ENCODE measurements around the gene DMRT3.

Gene DMRT3

GRCh38 chr9:970151-970996 is 6.1 kb upstream of the DMRT3 start:
- DNase-seq (ENCODE audit: low spot score) = no peak

DNA sequence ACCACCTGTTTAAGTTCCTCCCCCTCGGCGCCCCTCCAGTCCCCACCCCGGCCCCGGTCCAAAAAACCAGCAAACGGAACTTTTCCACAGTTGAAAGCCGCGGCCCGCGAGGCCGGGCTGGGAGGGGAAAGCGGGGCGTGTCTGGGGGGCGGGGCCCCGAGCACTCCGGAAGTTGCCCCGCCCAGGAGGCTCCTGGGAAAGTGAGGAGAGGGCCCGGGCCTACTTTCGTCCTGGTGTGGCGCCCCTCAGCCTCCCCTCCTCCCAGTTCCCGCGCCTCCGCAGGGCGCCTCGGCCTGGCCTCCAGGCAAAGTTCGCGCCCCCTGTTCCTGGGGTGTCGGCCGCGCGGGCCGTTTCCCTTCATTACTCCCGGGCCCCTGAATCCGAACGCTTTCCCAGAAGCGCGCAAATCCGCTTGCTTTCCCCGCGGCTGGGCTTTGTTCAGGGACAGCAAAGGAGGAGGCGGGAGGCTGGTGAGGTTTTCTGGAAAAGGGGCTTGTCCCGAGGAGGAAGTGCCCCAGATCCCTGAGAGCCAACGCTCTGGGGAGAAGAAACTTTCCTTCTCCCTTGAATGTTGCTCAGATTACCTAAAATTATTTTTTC is 4.5 kb upstream of the DMRT3 start:
- peak; percentile 37 for DNase-seq (ENCODE audit: low spot score)

DNA sequence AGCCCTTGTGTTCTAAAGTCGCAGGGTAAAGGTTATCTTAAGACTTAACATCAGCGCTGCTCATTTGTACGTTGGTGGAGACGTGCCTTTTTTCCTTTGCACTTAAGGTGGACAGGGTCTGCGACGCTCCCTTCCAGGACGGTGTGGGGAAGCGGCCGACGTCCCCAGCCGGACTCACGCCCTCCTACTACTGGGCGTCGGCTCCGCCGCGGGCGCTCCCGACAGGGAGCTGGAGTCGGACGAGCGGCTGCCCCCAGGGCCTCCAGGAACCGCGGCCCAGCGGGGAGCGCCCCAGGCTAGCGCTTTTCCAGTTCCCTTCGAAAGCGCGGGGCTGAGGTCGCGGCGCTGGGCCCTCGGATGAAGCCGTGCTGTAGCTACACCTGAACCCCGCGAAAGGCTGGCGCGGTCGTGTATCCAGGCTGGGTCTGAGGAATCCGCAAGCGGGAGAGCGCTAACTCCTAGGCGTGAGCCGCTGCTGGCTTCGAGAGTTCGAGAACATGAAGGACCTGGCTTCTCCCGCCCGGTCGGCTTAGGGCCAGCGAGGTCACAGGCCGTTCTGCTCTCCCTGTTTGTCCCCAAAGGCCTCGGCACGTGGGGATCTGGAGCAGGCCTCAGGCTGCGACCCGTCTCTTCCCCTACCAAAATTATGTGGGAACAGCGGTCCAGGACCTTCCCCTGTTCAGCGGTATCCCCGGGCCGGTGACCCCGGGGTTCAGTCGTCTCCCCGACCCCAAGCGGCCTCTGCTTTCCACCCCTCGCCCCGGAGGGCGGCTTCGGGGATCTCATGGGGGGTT is 3.8 kb upstream of the DMRT3 start:
- DNase-seq (ENCODE audit: low spot score) = no peak

DNA sequence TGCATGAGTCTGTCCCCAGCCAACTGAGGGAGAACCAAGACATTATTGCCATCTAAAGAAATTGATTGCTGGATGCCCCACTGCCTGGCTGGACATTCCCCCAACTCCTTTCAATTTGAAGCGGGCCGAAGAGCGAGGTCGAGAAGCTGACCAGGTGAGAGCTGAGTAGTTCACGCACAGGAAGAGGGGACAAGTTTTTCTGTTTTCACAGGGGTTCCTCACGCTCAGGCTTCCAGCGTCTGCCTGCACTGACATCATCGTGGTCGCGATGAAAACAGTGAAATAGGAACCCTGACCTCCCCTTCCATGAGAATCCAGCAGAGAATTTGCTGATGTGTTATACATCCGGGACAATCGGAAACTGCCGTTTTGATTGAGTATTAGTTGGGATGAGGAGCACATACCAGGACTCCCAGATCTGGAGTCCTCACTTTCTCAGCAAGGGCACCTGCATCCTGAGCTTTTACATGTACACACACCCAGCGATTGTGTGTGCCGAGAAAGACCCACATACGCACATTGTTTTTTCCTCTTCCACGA is 3.1 kb upstream of the DMRT3 start:
- no peak for DNase-seq (ENCODE audit: low spot score)

GRCh38 chr9:974031-974995 is 2.1 kb upstream of the DMRT3 start:
- DNase-seq (ENCODE audit: low spot score) = no peak

DNA sequence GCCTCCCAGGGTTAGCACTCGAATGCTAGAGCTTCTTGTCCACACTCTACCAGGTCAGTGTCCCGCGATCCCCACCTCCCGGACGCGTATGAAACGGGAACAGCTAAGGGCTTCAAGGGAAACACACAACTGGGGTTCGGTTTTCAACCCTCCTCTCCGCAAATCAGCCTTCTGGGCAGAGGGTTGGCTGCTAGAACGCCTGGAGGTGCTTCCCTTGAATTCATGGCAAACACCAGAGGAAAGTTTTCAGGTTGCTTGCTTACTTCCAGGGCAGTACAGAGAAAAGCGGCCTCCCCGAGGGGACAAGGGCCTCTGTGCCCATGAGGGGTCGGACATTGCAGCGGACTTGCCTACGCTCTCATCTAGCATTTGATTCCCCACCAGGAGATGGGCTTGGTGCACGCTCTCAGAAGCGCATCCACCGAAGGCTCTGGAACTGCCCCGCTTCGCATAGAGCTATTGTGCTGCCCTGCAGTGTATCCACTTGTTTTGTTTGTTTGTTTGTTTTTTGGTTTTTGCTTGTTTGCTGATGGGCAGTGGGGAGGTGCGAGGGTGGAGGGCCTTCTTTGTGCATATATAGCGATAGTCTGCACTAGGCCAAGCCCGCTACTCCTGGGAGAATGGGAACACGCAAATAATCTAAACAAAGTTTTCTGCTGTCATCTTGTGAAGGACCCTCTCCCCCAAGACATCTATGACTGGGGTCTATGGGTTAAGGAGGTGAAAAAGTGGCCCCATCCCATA is 1.3 kb upstream of the DMRT3 start:
- no peak for DNase-seq (ENCODE audit: low spot score)

- no peak for DNase-seq (ENCODE audit: low spot score)
Observed at GRCh38 chr9:975740-976257, 656 bp upstream of the DMRT3 start.

DNA sequence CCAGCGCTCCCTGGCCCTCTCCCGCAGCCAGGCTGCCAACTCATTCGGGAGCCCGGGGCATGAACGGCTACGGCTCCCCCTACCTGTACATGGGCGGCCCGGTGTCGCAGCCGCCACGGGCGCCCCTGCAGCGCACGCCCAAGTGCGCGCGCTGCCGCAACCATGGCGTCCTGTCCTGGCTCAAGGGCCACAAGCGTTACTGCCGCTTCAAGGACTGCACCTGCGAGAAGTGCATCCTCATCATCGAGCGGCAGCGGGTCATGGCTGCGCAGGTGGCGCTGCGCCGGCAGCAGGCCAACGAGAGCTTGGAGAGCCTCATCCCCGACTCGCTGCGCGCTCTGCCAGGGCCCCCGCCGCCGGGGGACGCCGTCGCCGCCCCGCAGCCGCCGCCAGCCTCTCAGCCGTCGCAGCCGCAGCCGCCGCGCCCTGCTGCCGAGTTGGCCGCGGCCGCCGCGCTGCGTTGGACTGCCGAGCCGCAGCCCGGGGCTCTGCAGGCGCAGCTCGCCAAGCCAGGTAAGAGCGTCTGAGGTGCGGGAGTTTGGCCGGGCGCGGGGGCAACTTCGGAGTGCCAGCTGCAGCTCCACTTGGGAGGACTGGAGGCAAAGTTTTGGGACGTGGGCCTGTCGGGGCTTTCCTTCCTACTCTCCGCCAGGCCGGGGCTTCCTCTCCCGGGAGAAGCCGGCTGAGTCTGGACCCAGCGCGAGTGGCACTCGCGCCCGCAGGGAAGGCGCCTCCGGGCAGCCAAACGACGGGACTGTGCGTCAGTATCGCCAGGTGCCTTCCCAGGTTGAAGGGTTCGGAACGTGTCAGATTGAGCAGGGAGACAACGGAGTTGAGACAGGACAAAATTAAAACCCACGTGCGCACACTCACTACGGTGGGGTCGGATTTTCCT is 735 bp downstream of the DMRT3 start:
- DNase-seq (ENCODE audit: low spot score) = no peak

DNA sequence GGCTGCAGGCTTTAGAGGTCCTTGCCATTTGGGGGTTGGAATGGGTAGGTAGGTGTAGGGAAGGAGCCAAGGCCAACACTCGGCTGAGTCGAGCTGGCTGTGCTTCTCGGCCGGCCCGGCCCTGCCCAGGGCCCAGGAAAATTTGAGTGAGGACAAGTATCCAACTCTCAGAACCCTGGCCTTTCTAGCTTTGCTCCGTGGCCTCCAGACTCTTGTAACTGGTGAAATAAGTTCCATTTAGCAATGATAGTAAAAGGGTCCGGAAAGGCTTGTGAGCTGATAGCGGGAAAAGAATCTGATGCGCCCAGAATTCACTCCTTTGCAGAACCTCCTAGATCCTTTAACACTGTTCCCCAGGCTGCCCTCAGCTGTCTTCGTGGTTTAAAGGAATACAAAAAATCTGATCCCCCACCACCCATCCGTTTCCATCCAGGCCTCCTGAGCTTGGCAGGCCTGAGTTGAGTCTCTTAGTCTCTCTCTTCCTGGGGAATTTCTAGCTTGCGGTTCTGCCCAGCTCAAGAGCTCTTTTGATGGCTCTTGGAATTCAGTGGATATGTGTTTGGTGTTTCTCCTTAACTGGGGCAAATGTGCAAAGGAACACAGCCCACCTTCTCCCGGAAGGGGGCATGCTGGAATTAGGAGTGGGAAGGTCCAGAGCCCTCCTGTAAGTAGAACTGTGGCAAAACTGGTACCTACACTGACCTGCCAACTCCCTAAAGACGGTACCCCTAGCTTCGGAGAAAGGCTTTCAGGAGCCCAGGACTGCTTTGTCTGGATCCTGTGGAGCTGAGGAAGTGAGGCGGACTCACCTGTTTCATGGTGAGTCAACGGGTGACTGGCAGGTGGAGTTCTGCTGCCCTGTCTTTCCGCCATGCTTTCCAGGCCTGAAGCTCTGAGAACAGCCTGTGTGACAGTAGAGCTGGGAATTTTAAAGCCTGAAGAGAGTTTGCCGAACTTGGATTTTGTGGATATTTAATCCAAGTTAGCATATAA is 1.7 kb downstream of the DMRT3 start:
- DNase-seq (ENCODE audit: low spot score) = no peak

DNA sequence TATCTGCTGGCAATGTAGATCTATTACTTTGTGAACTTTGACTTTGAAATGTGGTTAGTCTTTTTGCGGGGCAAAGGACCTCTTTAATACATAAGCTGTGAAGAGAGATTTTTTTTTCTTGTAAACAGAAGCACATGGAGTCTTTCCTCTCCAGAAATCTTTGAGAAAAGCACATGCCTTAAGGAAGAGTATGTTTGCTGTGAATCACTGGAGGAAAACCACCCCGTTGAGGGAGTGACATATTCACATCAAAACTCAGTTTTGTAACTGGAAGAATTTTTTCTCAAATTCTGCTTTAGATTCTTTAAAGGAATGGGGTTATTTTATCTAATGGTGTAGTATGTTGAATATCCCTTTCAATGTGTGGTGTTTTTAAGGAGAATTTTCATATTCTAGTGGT is 3.5 kb downstream of the DMRT3 start:
- no peak for DNase-seq (ENCODE audit: low spot score)

- DNase-seq (ENCODE audit: low spot score) = no peak
Observed at GRCh38 chr9:980640-981039, 4.2 kb downstream of the DMRT3 start.

GRCh38 chr9:981491-981898 is 5.0 kb downstream of the DMRT3 start:
- no peak for DNase-seq (ENCODE audit: low spot score)

GRCh38 chr9:982394-983230 is 6.2 kb downstream of the DMRT3 start:
- DNase-seq (ENCODE audit: low spot score) = no peak

- no peak for DNase-seq (ENCODE audit: low spot score)
Observed at GRCh38 chr9:994005-994404, 17.6 kb downstream of the DMRT3 start.

DNA sequence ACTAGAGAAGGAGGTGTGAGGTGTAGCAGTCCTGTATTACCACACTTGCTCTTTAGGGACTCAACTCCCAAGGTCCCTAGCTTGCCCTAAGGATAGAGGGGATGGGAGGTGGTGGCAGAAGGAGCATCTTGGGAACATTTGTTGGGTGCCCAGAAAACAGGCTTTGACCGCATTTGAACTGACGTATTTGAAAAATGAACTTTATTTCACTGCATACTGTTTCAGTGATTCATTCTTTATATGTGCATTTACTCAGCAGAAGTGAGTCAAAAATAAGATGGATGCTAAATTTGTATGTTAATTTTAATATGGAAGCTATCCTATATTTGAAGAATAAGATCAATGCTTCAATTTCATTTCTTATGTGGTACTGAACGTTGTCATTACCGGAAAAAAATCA is 18.7 kb downstream of the DMRT3 start:
- DNase-seq (ENCODE audit: low spot score) = no peak

DNA sequence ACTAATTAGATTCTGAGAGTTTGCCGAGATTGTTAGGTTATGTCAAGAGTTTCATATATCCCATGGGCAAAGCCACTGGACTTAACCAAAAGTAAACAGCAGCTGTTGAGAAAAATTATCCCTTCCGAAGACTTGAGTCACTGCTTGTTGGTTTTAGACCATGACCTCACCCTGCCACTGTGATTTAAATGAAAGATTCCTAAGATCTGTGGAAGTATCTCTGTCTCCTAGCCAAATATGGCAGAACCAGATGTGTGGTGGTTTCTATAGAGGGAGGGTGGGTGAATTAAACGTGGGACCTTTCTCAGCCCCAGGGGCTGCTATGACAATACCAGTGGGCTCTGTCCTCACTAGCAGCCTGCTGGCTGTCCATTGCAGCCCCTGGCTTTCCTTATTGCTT is 19.3 kb downstream of the DMRT3 start:
- DNase-seq (ENCODE audit: low spot score) = no peak
